Erythroblast (primary cell): ENCODE data around the gene STK32C.
A peak's percentile ranks its signal among the peaks of the same experiment; 100 is the strongest.

Source experiments
- DNase-seq, 2 experiments: peaks; one replicate each; lab custom pipeline; 2025; lab: John Stamatoyannopoulos, UW
- GATA1 ChIP-seq: IDR thresholded peaks from 2 replicates; pipeline ENCODE4 v1.6.1; 2011; ENCODE audit warnings: low read depth, mild to moderate bottlenecking, control low read depth, low read length, moderate library complexity
- POLR2A ChIP-seq: IDR thresholded peaks from 2 replicates; pipeline ENCODE4 v1.6.1; 2011; ENCODE audit warnings: mild to moderate bottlenecking, low read length

STK32C gene

DNA sequence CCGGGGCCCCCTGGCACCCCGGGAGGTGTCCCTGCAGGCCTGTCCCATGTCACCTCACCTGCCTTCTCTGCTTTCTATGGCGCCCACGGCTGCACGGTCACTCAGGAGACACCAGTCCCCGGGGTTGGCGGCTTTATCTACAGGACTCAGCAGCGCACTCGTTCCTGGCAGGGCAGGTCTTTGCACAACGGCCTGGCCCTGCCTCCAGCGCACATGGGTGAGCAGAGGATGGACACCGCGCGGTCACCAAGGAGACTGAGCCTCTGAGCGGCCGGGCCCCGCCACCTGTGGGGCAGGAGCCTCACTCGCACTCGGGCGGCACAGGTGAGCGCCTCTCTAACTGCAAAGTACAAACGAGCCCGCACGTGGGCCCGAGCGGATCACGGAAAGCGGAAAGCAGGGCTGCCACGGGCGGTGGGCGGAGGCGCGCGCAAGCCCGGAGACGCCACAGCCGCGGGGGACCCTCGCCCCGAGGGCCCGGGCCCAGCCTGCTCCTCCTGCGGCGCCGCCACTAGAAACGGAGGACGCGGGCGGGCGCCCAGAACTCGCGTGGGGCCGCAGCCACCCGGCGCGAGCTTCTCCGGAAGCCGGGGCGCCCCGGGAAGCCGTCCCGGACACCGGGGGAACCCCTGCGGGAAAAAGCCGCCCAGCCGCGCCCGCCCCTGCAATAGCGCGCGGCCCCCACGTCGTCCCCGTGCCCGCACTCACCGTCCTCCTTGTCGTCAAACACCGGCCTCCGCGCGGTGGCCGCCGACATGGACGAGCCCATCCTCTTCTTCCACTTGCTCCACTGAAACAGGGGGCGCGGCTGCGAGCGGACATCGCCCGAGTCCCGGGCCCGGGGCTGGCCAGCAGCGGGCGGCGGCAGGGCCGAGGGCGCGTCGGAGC lies 642 bp downstream of the STK32C start:
- DNase-seq = peak; percentile 24 to 50
- TF ChIP-seq POLR2A (no peak), GATA1 (no peak)

DNA sequence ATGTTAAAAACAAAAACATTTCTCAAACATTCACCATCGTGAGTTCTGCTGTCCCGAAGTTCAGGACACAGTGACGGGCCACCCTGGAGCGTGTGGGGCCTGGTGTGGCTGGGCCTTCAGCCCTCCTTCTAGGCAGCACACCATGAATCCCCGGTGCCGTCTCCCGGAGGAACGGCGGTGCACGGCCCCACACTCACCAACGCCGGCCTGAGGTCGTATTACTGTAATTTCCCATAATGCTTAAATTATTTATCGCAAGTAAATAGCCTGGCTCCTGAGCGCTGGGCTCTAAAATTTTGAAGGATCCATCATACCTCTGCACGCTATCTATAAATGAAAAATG lies 1.4 kb downstream of the STK32C start:
- no peak for TF ChIP-seq POLR2A
- TF ChIP-seq GATA1 = no peak
- no peak for DNase-seq

DNA sequence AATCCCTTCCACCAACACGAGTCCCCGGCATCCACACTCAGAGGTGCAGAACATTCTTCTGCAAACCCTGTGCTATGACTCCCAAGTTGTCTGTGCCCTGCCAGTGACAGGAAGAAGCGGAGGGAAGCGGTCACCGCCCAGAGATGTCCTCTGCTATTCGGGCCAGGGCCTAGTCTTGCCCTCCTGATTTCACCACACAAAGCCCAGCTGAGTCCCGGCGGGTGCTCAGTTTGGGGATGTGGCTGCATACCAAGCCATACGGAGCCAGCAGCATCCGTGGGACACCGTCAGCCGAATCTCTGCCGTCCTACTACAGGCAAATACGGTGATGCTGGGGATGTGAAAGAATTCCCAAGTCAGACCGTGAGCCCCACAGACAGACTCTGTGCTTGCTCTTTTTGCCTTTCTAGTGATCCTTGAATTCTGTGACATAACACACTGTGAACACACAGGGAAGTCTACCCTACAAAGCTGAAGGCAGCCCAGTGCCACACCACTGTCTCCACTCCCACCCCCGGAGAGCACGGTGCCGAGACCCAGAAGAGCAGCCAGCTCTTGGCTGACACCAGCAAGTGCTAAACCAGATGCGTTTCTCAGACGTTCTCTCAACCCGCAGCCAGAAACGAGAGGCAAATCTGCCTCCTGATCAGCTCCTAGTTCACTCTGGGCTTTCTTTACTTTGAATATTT lies 2.0 kb downstream of the STK32C start:
- DNase-seq = no peak
- no peak for TF ChIP-seq POLR2A
- no peak for TF ChIP-seq GATA1

DNA sequence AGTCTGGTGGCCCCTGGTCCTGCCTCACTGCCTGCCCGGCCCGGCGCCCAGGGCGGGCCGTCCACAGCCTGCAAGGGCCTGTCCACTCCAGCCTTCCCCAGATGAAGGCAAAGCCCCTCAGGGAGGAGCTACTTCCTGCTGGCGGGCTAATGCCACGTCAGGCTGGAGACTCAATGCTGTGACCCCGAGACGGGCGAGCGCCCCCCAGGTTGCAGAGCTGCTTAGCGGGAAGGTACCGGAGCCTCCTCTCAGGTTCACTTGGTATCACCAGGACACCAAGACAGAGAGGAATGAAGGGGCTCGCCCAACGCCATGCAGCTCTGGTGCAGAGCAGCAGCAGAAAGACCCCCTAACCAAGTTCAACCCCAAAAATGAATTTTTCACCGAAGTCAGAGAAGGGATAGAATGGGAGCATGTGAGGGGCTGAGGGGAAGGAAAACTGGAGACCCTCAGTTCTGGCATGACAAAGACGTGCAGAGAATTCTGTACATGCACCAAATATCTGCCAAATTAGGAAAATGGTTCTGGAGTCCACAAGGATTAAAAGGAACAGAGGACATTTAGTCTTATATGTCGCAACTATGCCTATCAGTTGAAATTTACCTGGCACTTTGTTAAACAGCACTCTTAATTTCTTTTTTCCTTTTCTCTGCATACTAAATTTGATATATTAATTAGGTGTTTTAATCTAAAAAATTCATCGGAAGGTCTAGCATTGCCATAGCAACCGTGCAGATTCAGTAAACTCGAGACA lies 2.8 kb downstream of the STK32C start:
- no peak for TF ChIP-seq GATA1
- TF ChIP-seq POLR2A = no peak
- no peak for DNase-seq

DNA sequence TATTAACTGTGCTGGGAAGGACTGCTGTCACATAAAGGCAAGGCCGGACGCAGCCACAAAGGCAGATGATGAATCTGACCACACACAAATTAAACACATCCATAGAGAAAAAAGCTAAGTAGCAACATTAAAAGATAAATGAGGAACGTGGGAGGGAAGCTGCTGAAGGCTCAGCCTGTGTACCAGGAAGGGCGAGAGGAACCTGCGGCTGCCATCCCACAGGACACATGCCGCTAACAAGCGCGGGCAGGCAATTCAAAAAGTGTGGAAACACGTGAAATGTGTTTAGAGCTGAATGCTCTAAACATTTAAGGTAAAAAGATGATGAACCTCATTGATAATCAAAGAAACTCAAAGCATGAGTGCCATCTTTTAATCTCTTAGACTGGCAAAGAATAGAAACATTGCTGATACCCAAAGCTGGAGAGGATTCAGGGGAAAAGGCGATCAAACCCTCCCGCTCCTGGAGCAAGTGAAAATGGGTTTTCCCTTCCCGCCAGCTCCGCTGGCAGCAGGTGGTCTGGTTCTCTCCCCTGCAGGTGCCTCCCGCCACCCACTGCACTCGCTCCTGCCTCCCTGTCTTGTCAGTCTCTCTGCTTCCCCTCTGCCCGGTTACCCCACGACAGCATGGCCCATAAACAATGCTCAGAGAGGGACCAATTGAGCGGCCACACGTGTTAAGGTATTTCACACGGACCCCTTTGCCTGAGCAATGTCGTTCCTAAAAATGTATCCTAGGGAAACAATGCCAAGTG lies 4.2 kb downstream of the STK32C start:
- DNase-seq = no peak
- TF ChIP-seq POLR2A (no peak), GATA1 (no peak)

DNA sequence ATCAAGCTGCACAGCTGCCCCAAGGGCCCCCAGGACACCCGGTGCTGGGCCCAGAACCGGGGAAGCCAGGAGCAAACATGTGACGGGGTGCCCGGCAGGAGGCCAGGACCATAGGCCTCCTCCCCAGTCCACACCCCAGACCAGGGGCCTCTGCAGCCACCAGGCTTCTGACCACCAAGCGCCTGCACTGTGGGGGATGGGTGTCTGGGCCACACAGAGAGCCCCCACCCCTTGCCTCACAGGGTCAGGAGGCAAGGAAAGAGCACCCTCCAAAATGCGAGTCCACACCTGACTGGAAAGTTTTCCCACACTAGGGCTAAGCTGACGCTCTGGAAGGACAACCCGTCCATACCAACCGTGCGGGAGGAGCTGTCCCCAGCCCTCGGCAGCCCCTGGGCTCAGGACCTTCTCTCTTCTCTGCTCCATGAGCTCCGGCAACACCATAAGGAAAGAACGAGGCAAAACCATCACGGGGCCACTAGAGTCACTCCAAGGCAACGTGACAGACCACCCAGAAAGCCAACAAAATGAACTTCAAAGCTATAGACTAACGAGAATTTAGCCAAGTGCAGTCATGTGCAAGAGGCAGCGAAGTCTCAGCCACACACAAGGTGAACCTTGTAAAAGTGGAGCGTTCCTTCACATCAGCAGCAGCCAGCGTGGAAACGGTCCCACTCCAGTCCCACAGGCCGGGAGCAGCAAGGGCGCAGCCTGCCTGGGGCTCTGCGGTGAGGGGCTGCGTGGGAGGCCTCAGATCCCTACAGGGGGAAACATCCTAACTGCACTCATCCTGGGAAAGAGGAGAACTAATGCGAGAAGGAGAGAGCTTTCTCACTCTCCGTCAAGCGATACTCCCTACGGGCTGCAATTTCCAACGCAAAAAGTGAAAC lies 5.1 kb downstream of the STK32C start:
- no peak for DNase-seq
- TF ChIP-seq POLR2A = no peak
- TF ChIP-seq GATA1 = no peak

DNA sequence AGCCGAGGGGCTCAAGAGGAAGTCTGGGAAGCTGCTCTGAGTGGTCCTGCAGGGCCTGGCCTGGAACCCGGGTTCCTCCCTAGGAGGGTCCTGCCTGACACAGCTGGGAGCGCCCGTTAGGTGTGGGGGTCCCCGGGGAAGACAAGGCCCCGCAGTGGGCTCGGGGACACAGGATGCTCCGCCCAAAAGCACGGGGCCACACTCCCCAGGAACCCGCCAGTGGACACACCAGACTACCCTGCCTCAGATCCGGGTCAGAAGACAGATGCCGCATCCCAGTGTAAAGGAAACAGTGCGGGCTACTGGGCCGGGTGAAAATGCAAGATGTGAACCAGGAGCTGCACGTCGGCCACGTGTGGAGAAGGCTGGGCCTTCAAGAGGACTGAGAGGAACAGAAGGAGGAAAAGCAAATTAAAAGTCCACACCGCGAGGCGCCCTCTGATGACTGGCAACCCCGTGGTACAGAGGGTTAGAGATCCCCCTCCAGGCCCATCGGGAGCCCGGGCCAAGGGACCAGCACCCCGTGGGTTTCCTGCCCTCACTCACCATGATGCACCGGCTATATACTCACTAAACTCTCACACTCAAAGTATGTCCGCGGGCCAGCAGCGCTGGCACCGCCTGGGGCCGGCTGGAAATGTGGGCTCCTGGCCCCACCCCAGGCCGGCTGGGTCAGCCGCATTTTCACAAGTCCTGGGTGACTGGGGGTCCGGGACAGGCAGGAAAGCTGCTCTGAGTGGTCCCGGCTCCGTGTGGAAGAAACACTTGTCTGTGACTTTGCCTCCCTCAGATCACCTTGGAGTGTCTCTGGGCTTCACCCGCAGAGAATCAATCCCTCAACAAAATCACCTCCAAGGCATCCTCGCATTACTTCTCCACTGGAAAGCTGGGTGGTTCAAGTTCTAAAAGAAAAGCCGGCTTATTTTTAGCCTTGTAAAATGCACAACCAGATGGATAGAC lies 6.1 kb downstream of the STK32C start:
- TF ChIP-seq POLR2A (no peak), GATA1 (no peak)
- DNase-seq = no peak

DNA sequence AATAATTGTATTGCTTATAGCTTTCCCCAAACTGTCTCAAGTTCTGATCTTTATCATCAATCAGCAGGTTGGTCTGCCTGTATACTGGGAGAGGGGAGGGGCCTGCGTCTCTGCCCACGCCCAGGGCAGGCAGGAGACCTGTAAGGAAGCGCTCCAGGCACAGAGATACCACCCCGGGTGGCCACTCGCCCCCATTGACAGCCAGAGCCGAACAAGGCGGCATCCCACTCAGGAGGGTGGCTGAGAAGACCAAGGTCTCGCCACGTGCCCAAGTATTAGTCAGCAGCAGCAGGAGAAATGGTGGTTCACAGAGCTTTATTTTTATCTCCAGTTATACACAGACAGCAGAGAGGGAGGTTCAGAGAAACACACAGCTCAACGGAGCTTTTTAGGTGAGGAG lies 7.2 kb downstream of the STK32C start:
- TF ChIP-seq GATA1 (no peak), POLR2A (no peak)
- DNase-seq = no peak

DNA sequence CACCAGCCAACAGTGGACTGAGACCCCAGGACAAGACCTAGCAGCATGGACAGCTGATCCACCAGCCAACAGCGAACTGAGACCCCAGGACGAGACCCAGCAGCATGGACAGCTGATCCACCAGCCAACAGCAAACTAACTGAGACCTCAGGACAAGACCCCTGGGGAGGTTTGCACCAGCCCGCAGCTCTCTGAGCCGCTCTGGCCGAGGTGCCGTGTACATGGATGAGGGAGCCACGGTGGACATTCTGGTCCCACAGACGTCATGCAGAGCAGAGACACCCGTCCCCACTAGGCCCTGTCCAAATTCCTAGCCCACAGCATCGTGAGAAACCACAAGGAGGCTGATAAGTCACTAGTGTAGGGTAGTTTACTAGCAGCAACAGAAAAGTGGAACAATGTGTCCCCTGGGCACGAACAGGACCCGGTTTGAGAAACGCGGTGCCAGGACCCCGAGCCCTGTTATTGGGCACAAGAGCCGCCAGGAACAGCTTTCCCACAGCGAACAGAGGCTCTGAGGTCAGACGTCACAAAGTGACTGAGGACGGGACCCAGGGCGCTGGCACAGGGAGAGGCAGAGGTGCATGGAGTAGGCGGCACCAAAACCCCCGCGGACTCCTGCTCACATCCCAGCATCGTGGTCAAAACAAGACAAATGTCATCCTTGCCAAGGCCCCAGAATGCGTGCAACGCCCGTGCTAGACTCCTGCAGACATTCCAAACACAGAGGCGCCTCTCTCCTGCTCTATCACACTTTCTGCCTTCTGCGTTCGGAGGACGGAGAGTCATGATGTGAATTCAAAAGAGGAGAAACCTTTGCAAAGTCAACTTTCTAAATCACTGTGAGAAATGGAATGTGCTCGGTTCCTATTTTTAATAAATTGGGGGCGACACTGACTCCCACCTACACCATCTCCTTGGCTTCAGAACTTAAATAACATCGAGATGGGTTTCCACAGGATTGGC lies 8.1 kb downstream of the STK32C start:
- no peak for TF ChIP-seq GATA1
- TF ChIP-seq POLR2A = no peak
- no peak for DNase-seq
